MV-4-11 (cell line): ENCODE measurements around the gene GRK6.

ENCODE experiments used
- DNase-seq: peaks from one replicate; lab custom pipeline; 2025; lab: John Stamatoyannopoulos, UW

Gene GRK6

GRCh38 chr5:177426566-177427210 lies at the start of gene GRK6:
Gene GRK6 (plus strand): TSS chr5:177426676. CDS start chr5:177426846, 170 bp downstream.
- DNase-seq: no peak

GRCh38 chr5:177377851-177378776 lies 48.4 kb upstream of the GRK6 start:
- no peak for DNase-seq

- peak; percentile 23 for DNase-seq
Observed at GRCh38 chr5:177378884-177379883, 47.3 kb upstream of the GRK6 start.

- DNase-seq: no peak
Observed at GRCh38 chr5:177380805-177381126, 45.7 kb upstream of the GRK6 start.

GRCh38 chr5:177382423-177383029 lies 44.0 kb upstream of the GRK6 start:
- peak; percentile 31 for DNase-seq

- DNase-seq: no peak
Observed at GRCh38 chr5:177383181-177383580, 43.3 kb upstream of the GRK6 start.

- no peak for DNase-seq
Observed at GRCh38 chr5:177384134-177384533, 42.3 kb upstream of the GRK6 start, which contains the start of gene SLC34A1. Gene SLC34A1 (plus strand): TSS chr5:177384434. CDS start chr5:177385742, 1,308 bp downstream.

- DNase-seq: no peak
Observed at GRCh38 chr5:177385720-177386119, 40.8 kb upstream of the GRK6 start.

- no peak for DNase-seq
Observed at GRCh38 chr5:177386542-177386941, 39.9 kb upstream of the GRK6 start.

GRCh38 chr5:177387405-177387804 lies 39.1 kb upstream of the GRK6 start:
- no peak for DNase-seq

GRCh38 chr5:177388521-177389052 lies 37.9 kb upstream of the GRK6 start:
- DNase-seq: no peak

- peak; percentile 94 for DNase-seq
Observed at GRCh38 chr5:177389241-177390169, 37.0 kb upstream of the GRK6 start.

GRCh38 chr5:177390363-177391300 lies 35.8 kb upstream of the GRK6 start:
- DNase-seq: peak; percentile 78

- DNase-seq: peak; percentile 28
Observed at GRCh38 chr5:177392765-177393164, 33.7 kb upstream of the GRK6 start.

GRCh38 chr5:177393206-177393765 lies 33.2 kb upstream of the GRK6 start:
- peak; percentile 62 for DNase-seq

GRCh38 chr5:177393990-177394389 lies 32.5 kb upstream of the GRK6 start:
- no peak for DNase-seq

- DNase-seq: no peak
Observed at GRCh38 chr5:177396078-177396477, 30.4 kb upstream of the GRK6 start.

GRCh38 chr5:177396807-177397206 lies 29.7 kb upstream of the GRK6 start:
- no peak for DNase-seq
